SH-SY5Y (cell line): ENCODE data around the gene SLC25A30.

ENCODE experiments used
- GATA2 ChIP-seq: IDR thresholded peaks from 2 replicates; pipeline ENCODE4 v1.6.1; 2011; ENCODE audit warnings: mild to moderate bottlenecking, low read depth, low read length
- GATA3 ChIP-seq: IDR thresholded peaks from 2 replicates; pipeline ENCODE4 v1.6.1; 2011; ENCODE audit warnings: low read depth, mild to moderate bottlenecking, low read length, moderate library complexity

SLC25A30 gene

GRCh38 chr13:45439781-45440462 is 21.7 kb upstream of the SLC25A30 start:
- TF ChIP-seq GATA2 (no peak), GATA3 (no peak)

DNA sequence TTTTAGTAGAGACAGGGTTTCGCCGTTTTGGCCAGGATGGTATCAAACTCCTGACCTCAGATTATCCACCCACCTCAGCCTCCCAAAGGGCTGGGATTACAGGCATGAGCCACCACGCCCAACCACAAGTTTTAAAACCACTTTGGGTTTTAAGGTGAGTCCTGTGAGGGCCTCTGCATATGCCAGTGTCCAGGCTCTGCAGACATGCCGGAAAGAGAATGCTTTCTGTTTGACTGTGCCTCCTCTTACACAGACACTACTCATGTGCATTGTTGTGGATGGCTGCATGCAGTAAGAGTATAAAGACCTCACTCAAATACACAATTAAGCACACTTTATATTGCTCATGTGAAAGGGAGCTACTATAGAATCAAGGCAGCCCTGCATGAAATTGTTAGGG is 20.8 kb upstream of the SLC25A30 start:
- no peak for TF ChIP-seq GATA2
- TF ChIP-seq GATA3, result no peak

DNA sequence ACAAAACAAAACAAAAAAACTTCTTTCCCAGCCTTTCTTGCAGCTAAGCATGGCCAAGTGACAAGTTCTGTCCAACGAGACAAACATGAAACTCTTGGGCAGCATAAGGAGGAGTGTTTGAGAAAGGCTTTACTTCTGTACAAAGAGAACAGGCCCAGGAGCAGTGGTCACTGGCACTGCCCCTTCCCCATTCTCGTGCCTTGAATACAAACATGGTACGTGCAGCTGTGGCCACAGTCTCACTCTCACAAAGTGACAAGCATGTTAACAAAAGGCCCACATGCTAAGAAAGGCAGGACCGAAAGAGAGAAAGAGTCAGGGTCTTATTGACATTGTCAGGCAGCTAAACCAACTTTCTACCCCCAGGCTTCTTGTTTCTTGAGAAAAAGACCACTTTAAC is 19.8 kb upstream of the SLC25A30 start:
- no peak for TF ChIP-seq GATA2
- no peak for TF ChIP-seq GATA3

- TF ChIP-seq GATA3 (no peak), GATA2 (no peak)
These were observed 18.8 kb upstream of the SLC25A30 start for GRCh38 chr13:45436953-45437352.

- TF ChIP-seq GATA2 (no peak), GATA3 (no peak)
These were observed 18.2 kb upstream of the SLC25A30 start for GRCh38 chr13:45436332-45436731.

- no peak for TF ChIP-seq GATA2
- no peak for TF ChIP-seq GATA3
These were observed 16.6 kb upstream of the SLC25A30 start for GRCh38 chr13:45434556-45435371.

DNA sequence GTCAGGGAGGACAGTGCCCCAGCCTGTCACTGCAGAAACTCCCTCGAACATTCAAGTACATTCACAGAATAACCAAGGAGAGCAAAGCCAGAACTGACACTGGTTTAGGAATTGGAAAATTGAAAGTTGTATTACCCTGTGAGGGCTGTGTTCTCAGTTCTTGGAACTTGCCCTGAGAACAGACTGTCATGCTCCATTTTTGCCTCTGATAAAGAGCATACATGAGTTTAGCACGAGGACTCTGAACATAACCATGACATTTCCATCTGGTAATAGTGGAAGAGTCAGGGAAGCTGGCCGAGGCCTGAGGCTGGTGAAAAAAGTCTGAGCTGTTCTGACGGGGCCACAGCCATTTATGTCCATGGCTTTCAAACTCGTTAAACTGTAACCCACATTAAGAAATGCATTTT is 15.2 kb upstream of the SLC25A30 start:
- TF ChIP-seq GATA2 (no peak), GATA3 (no peak)

DNA sequence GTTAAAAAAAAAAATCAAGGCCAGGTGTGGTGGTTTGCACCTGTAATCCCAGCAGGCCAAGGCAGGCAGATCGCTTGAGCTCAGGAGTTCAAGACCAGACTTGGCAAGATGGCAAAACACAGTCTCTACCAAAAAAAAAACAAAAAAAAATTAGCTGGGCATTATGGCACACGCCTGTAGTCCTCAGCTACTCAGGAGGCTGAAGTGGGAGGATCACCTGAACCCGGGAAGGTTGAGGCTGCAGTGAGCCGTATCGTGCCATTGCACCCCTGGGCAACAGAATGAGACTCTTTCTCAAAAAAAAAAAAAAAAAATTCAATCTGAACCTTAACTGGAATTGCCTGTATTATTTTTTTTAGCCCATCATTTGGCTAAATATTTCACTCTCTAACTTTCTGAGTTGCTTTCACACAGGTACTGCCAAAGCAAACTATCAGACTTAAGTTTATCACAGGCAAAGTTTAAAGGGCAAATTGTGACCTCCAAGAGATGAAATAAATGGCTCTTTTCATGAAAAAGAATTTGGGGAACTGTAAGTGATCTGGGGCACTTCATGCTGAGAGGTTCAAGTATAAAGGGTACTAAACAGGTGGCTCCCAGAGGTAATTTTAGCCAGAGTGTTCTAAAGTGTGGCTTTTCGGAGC is 14.7 kb upstream of the SLC25A30 start:
- TF ChIP-seq GATA2 (no peak), GATA3 (no peak)

DNA sequence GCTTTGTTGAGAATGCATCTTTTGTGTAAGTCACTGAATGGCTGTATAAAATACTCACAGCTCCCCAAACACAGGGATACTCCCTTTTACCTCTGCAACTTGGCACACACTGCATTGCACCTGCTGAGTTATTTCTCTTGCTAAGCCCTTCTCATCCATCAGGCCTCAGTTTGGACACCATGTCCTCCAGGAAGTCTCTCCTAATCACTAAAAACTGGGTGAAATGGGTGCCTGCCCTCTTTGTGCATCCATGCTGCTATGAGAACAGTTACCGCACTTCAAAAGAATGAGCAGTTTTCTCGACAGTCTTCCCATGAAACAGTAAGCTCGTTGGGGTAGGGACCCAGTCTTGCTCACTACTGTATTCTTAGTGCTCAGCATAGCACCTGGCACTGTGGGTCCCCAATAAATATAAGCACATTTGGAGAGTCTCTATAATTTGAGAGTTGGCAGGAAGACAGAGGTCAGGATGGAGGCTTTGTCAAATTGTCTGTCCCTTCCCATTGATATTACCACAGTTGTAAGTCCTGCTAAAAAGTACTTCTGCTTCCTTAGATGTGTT is 4.6 kb upstream of the SLC25A30 start:
- TF ChIP-seq GATA2, result no peak

DNA sequence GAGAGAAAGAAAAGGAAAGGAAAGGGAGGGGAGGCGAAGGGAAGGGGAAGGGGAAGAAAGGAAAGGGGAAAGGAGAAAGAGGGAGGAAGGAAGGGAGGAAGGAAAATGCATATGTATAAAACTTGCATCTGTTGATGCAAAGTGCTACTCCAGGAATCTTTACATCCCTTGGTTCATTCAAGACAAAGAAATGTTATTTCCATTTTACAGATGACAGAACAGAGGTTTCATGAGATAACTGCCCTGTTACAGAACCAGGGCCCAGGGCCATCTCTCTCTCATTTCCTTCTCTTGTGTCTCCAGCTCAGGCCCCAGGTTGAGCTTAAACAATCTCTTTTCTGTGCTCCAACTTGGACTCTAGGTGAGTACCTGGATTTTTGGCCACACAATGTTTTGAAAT is 1.8 kb upstream of the SLC25A30 start:
- TF ChIP-seq GATA3 (no peak), GATA2 (no peak)

DNA sequence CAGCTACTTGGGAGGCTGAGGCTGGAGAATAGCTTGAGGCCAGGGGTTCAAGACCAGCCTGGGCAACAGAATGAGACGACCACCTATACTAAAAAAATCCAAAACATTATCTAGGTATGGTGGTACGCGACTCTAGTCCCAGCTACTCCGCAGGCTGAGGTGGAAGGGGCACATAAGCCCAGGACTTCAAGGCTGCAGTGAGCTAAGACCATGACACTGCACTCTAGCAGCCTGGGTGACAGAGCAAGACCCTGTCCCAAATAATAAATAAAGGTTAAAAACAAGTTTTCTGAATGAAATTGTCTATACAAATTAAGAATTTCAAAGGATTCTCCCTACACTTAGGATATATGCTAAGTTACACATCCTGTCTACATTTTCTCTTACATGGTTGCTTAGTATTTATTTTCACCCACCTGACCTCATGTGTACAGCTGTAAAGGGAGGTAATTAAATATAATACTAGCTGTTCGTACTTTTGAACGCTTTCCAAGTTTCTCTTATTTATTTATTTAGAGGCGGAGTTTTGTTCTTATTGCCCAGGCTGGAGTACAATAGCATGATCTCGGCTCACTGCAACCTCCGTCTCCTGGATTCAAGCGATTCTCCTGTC is 1.6 kb downstream of the SLC25A30 start:
- TF ChIP-seq GATA3 (no peak), GATA2 (no peak)

GRCh38 chr13:45415112-45415511 is 3.1 kb downstream of the SLC25A30 start:
- TF ChIP-seq GATA3 (no peak), GATA2 (no peak)

GRCh38 chr13:45413826-45414307 is 4.3 kb downstream of the SLC25A30 start:
- TF ChIP-seq GATA3, result no peak
- TF ChIP-seq GATA2, result no peak

- TF ChIP-seq GATA3, result no peak
- TF ChIP-seq GATA2, result no peak
These were observed 5.7 kb downstream of the SLC25A30 start for GRCh38 chr13:45412274-45413049.
